Ishikawa (cell line): ENCODE measurements around the gene APC2.

ENCODE experiments used
- CEBPB ChIP-seq: IDR thresholded peaks from 2 replicates; pipeline ENCODE4 v1.6.1; 2012
- CREB1 ChIP-seq: IDR thresholded peaks from 2 replicates; pipeline ENCODE4 v1.6.1; 2012; ENCODE audit warnings: low read depth
- EGR1 ChIP-seq: IDR thresholded peaks from 2 replicates; pipeline ENCODE4 v1.6.1; 2012
- EP300 ChIP-seq: IDR thresholded peaks from 2 replicates; pipeline ENCODE4 v1.6.1; 2012; ENCODE audit warnings: borderline replicate concordance
- FOXM1 ChIP-seq: IDR thresholded peaks from 2 replicates; pipeline ENCODE4 v1.6.1; 2012; ENCODE audit warnings: low read depth, borderline replicate concordance
- MAX ChIP-seq: IDR thresholded peaks from 2 replicates; pipeline ENCODE4 v1.6.1; 2012
- NFIC ChIP-seq: IDR thresholded peaks from 2 replicates; pipeline ENCODE4 v1.6.1; 2012
- RAD21 ChIP-seq: IDR thresholded peaks from 2 replicates; pipeline ENCODE4 v1.6.1; 2012; ENCODE audit warnings: low read depth
- REST ChIP-seq: IDR thresholded peaks from 2 replicates; pipeline ENCODE4 v1.6.1; 2012; ENCODE audit warnings: low read depth, mild to moderate bottlenecking
- TAF1 ChIP-seq: IDR thresholded peaks from 2 replicates; pipeline ENCODE4 v1.6.1; 2012; ENCODE audit warnings: low read depth, mild to moderate bottlenecking
- TCF12 ChIP-seq: IDR thresholded peaks from 2 replicates; pipeline ENCODE4 v1.6.1; 2012; ENCODE audit warnings: low read depth
- TEAD4 ChIP-seq: IDR thresholded peaks from 2 replicates; pipeline ENCODE4 v1.6.1; 2012
- YY1 ChIP-seq: IDR thresholded peaks from 2 replicates; pipeline ENCODE4 v1.6.1; 2012; ENCODE audit warnings: low read depth
- ZBTB7A ChIP-seq: IDR thresholded peaks from 2 replicates; pipeline ENCODE4 v1.6.1; 2012; ENCODE audit warnings: low read depth
- TF ChIP-seq, protein P1 (sequence below): IDR thresholded peaks from 2 replicates; pipeline ENCODE4 v1.6.1; 2012

APC2 gene

GRCh38 chr19:1518471-1518870, 68.5 kb downstream of the APC2 start:
- TF ChIP-seq CREB1 (no peak), FOXM1 (no peak), REST (no peak), NFIC (no peak), TAF1 (no peak), TEAD4 (no peak), EGR1 (no peak)
- TF ChIP-seq, protein P1, sequence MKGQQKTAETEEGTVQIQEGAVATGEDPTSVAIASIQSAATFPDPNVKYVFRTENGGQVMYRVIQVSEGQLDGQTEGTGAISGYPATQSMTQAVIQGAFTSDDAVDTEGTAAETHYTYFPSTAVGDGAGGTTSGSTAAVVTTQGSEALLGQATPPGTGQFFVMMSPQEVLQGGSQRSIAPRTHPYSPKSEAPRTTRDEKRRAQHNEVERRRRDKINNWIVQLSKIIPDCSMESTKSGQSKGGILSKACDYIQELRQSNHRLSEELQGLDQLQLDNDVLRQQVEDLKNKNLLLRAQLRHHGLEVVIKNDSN: no peak

DNA sequence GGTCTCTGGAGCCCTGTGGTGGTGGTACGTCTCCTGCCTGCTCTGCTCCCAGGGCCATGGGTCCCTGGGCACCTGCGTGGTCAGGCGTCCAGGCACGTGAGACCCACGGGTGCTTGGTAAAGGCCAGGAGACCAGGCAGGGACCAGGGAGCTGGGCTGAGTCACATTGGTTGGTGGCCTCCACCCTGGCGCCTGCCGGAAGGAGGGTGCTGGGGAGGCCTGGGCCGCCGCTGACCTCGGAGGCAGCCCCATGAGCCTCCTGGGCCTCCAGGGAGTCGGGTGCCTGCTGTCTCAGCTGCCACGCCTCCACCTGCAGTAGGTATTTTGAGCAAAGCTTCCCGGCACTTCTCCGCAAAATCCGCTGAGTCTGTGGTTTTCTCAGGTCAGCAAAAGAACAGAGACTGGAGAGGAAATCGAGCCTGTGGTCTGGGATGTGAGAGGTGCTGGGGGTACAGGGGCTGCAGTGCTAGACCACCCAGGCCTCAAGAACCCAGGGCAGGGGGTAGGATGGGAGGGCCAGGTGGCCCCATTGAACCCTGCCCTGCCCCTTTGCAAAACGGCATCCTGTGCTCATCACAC, 70.4 kb downstream of the APC2 start:
- TF ChIP-seq TAF1: no peak

DNA sequence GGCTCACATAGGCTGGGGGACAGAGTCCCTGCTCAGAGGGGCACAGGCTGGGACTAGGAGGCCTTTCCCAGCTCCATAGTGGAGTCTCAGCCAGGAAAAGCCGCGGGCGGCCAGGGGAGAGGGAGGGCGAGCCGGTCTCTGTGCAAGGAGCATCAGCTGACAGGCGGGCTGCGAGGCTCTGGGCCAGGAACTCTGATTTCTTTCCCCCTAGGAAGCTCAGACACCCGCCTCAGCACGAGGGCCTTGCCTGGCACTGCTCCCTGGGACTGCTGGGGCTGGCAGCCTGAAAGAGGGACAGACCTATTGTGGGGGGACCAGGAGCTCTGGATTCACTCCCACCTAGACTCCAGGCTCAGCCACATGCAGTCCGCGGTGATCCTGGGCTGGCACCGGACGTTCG, 71.7 kb downstream of the APC2 start:
- TF ChIP-seq CEBPB: no peak
- TF ChIP-seq EP300: no peak
- no peak for TF ChIP-seq TAF1
- TF ChIP-seq EGR1: no peak
- no peak for TF ChIP-seq TEAD4
- TF ChIP-seq, protein P1: no peak
- no peak for TF ChIP-seq YY1
- no peak for TF ChIP-seq MAX
- TF ChIP-seq REST: no peak
- no peak for TF ChIP-seq CREB1
- TF ChIP-seq ZBTB7A: no peak
- no peak for TF ChIP-seq TCF12
- no peak for TF ChIP-seq NFIC
- no peak for TF ChIP-seq FOXM1
- no peak for TF ChIP-seq RAD21

DNA sequence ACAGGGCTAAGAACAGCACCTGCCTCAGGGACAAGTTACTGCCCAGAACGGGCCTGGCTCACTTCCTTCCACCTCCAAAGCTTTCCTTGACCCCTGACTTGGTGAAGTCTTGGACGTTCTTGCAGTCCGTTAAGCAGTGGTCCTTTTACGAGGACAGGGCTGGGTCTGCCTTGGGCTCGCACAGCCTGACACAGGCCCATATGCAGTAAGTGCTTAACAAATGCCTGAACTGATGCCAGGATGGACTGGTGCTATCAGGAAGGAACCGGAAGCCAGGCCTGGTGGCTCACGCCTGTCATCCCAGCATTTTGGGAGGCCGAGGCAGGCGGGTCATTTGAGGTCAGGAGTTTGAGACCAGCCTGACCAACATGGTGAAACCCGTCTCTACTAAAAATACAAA, 72.1 kb downstream of the APC2 start:
- TF ChIP-seq EGR1: no peak

GRCh38 chr19:1522838-1523237, 72.9 kb downstream of the APC2 start:
- TF ChIP-seq EP300: no peak
- no peak for TF ChIP-seq NFIC
- TF ChIP-seq, protein P1: peak; percentile 46; the same call in 1 of the 2 replicates
- TF ChIP-seq EGR1: no peak
- no peak for TF ChIP-seq TEAD4
- no peak for TF ChIP-seq YY1
- TF ChIP-seq REST: no peak
- no peak for TF ChIP-seq FOXM1
